K562 (cell line): ENCODE data around the gene FMNL2. TPM values are rescaled to one million over a fixed set of nuclear protein-coding genes. Genes with fewer than 3 reads are reported as not detected.

Source experiments
- ATAC-seq: fragments of 200-7000 bp; cut with Tn5 transposase; 3 replicates; pipeline ENCODE4 v1.9.1; 2020; ENCODE audit warnings: moderate library complexity
- BruUV-seq: library from RNA; stranded (reverse); fragments of 400-500 nt; replicated peaks from 2 replicates; lab custom pipeline; 2021; lab: Mats Ljungman, UMichigan
- CTCF ChIA-PET: fragments of 300-600 bp; formaldehyde crosslinking; extraction: SDS; loops from one replicate; lab custom pipeline; 2021; ENCODE audit warnings: low intra/inter-chr PET ratio; lab: Yijun Ruan, JAX
- POLR2A ChIA-PET: fragments of 300-600, 350-650 bp; sonication (Branson Sonifier 250); formaldehyde crosslinking; extraction: SDS; loops from one replicate; lab custom pipeline; 2021; ENCODE audit warnings: antibody characterized with exemption, inconsistent platforms; lab: Yijun Ruan, JAX
- DNase-seq, 4 experiments: peaks; one replicate each; pipeline versions ENCODE4 v3.0.0 to v3.0.0-alpha.2; 2011 to 2018; ENCODE audit warnings: low spot score in 3 of 4, mixed read lengths in 3 of 4; ENCODE audit errors: extremely low read depth in 1 of 4
- FAIRE-seq: peaks from 2 replicates; lab custom pipeline; 2011; peaks lifted over from hg19 to GRCh38; lab: Jason Lieb, UNC
- H2AFZ ChIP-seq: 2 replicates; pipeline ENCODE4 v1.6.0; 2011; ENCODE audit warnings: low read depth, low read length, control low read depth, inconsistent platforms
- H3K27ac ChIP-seq: fragments of 200-600 bp; 3 replicates; pipeline ENCODE4 v1.8.0; 2011; ENCODE audit warnings: low read depth, mild to moderate bottlenecking, control low read depth, inconsistent platforms, low read length, moderate library complexity, mixed read lengths; ENCODE audit errors: extremely low read depth
- H3K27me3 ChIP-seq, 2 experiments: fragments of 300-600 bp in 1 of 2; 2 replicates in 1 of 2; 3 replicates in 1 of 2; pipeline versions ENCODE4 v1.6.0 to v1.8.0; 2011; ENCODE audit warnings: inconsistent platforms in 2 of 2, low read length in 2 of 2, mild to moderate bottlenecking in 1 of 2, mixed read lengths in 1 of 2, moderate library complexity in 1 of 2; ENCODE audit not compliant: control insufficient read depth in 2 of 2, insufficient read depth in 2 of 2
- H3K36me3 ChIP-seq: fragments of 300-600 bp; 3 replicates; pipeline ENCODE4 v1.8.0; 2011; ENCODE audit warnings: mild to moderate bottlenecking, low read length, inconsistent platforms; ENCODE audit not compliant: control insufficient read depth, insufficient read depth
- H3K4me1 ChIP-seq, 2 experiments: fragments of 200-600 bp in 1 of 2; replicated peaks in 1 of 2; 2 replicates in 1 of 2; 3 replicates in 1 of 2; pipeline versions ENCODE4 v1.5.1 to v1.8.0; 2011; ENCODE audit warnings: inconsistent platforms in 2 of 2, low read length in 2 of 2, mild to moderate bottlenecking in 1 of 2, mixed read lengths in 1 of 2, moderate library complexity in 1 of 2; ENCODE audit not compliant: control insufficient read depth in 2 of 2, insufficient read depth in 2 of 2
- H3K4me2 ChIP-seq: 2 replicates; pipeline ENCODE4 v1.6.1; 2011; ENCODE audit warnings: low read length, control low read depth, inconsistent platforms, mixed read lengths; ENCODE audit not compliant: insufficient read depth
- H3K4me3 ChIP-seq: fragments of 200-600 bp; sonication (generic), shearing (Covaris generic); 2 replicates; pipeline ENCODE4 v1.5.1; 2016; ENCODE audit warnings: control low read depth, inconsistent platforms
- H3K79me2 ChIP-seq: fragments of 200-600 bp; 3 replicates; pipeline ENCODE4 v1.8.0; 2011; ENCODE audit warnings: low read length, inconsistent platforms; ENCODE audit not compliant: control insufficient read depth, insufficient read depth
- H3K9ac ChIP-seq, 2 experiments: 2 replicates each; pipeline versions ENCODE4 v1.6.0 to v1.6.1; 2011; ENCODE audit warnings: low read depth in 2 of 2, low read length in 2 of 2, control low read depth in 1 of 2, inconsistent platforms in 1 of 2, mild to moderate bottlenecking in 1 of 2, mixed read lengths in 1 of 2; ENCODE audit not compliant: insufficient read depth in 1 of 2
- H3K9me1 ChIP-seq: one replicate; pipeline ENCODE4 v1.6.0; 2011; ENCODE audit warnings: inconsistent platforms, mild to moderate bottlenecking, low read length, moderate library complexity; ENCODE audit not compliant: control insufficient read depth, insufficient read depth
- H3K9me3 ChIP-seq: replicated peaks from 2 replicates; pipeline ENCODE4 v1.5.1; 2011; ENCODE audit warnings: low read depth, low read length, inconsistent platforms; ENCODE audit not compliant: control insufficient read depth, insufficient read depth
- H4K20me1 ChIP-seq: replicated peaks from 2 replicates; pipeline ENCODE4 v1.6.1; 2011; ENCODE audit warnings: low read length, inconsistent platforms, mixed read lengths; ENCODE audit not compliant: control insufficient read depth, insufficient read depth
- ARHGAP35 ChIP-seq: fragments of 450-650 bp; IDR thresholded peaks from 2 replicates; pipeline ENCODE4 v1.6.1; 2018; ENCODE audit not compliant: partially characterized antibody
- CCAR2 ChIP-seq: fragments of 200-400 bp; formaldehyde crosslinking; IDR thresholded peaks from 2 replicates; pipeline ENCODE4 v1.6.1; 2017; ENCODE audit warnings: mild to moderate bottlenecking, low read depth, low read length
- CCNT2 ChIP-seq: IDR thresholded peaks from 2 replicates; pipeline ENCODE4 v1.6.1; 2011; ENCODE audit warnings: borderline replicate concordance, low read depth, mild to moderate bottlenecking, moderate library complexity, mixed read lengths, low read length; ENCODE audit not compliant: insufficient read length; ENCODE audit errors: extremely low read depth
- CHD2 ChIP-seq: IDR thresholded peaks from 2 replicates; pipeline ENCODE4 v1.6.1; 2011; ENCODE audit warnings: low read depth, low read length
- E4F1 ChIP-seq: fragments of 250-450 bp; sonication (Bioruptor Pico); IDR thresholded peaks from 2 replicates; pipeline ENCODE4 v1.5.0; 2021; ENCODE audit warnings: mild to moderate bottlenecking, borderline replicate concordance
- ETS2 ChIP-seq: IDR thresholded peaks from 2 replicates; pipeline ENCODE4 v1.6.1; 2016; ENCODE audit warnings: borderline replicate concordance, missing genetic modification characterization, mild to moderate bottlenecking, moderate library complexity, missing compliant biosample characterization; ENCODE audit not compliant: poor library complexity, severe bottlenecking
- GATAD2B ChIP-seq: fragments of 450-650 bp; IDR thresholded peaks from 2 replicates; pipeline ENCODE4 v1.6.1; 2017; ENCODE audit warnings: mild to moderate bottlenecking, borderline replicate concordance
- HIVEP1 ChIP-seq: fragments of 250-450 bp; sonication (Bioruptor Pico); IDR thresholded peaks from 2 replicates; pipeline ENCODE4 v1.4.0; 2020; ENCODE audit warnings: mild to moderate bottlenecking
- LCOR ChIP-seq: sonication (generic); formaldehyde crosslinking; IDR thresholded peaks from 2 replicates; pipeline ENCODE4 v1.8.0; 2022; ENCODE audit warnings: mild to moderate bottlenecking, missing genetic modification reagents
- MCM5 ChIP-seq: fragments of 450-650 bp; IDR thresholded peaks from 2 replicates; pipeline ENCODE4 v1.6.1; 2016; ENCODE audit warnings: low read depth
- MECOM ChIP-seq: fragments of 250-450 bp; sonication (Bioruptor Pico); IDR thresholded peaks from 2 replicates; pipeline ENCODE4 v1.8.0; 2022; ENCODE audit warnings: inconsistent platforms
- NR3C1 ChIP-seq: sonication (generic); formaldehyde crosslinking; IDR thresholded peaks from 2 replicates; pipeline ENCODE4 v1.8.1; 2022; ENCODE audit warnings: missing genetic modification reagents
- PURB ChIP-seq: sonication (generic); formaldehyde crosslinking; IDR thresholded peaks from 2 replicates; pipeline ENCODE4 v1.9.0; 2021; ENCODE audit warnings: low read depth, mild to moderate bottlenecking, missing genetic modification reagents
- RBBP5 ChIP-seq: fragments of 200-600 bp; sonication (generic); IDR thresholded peaks from 2 replicates; pipeline ENCODE4 v1.6.1; 2012; ENCODE audit warnings: borderline replicate concordance, mild to moderate bottlenecking, low read length, control low read depth, inconsistent platforms; ENCODE audit not compliant: insufficient read depth, poor library complexity, severe bottlenecking
- RBM25 ChIP-seq: fragments of 200-400 bp; formaldehyde crosslinking; IDR thresholded peaks from 2 replicates; pipeline ENCODE4 v1.6.1; 2018; ENCODE audit warnings: low read length, low read depth, moderate library complexity; ENCODE audit not compliant: severe bottlenecking
- RFX1 ChIP-seq: fragments of 450-650 bp; IDR thresholded peaks from 2 replicates; pipeline ENCODE4 v1.6.1; 2016; ENCODE audit warnings: mild to moderate bottlenecking, moderate library complexity
- TRIM25 ChIP-seq: fragments of 450-650 bp; IDR thresholded peaks from 2 replicates; pipeline ENCODE4 v1.7.0; 2016; ENCODE audit warnings: borderline replicate concordance
- ZNF589 ChIP-seq: fragments of 200-800 bp; sonication (Bioruptor generic); IDR thresholded peaks from 2 replicates; pipeline ENCODE4 v1.6.1; 2016; ENCODE audit warnings: low read depth, missing genetic modification characterization, missing compliant biosample characterization
- ZNF780A ChIP-seq: fragments of 250-450 bp; sonication (Bioruptor Pico); IDR thresholded peaks from 2 replicates; pipeline ENCODE4 v1.5.0; 2021; ENCODE audit warnings: mild to moderate bottlenecking
- WGBS: fragments of 100-300 bp; shearing (Covaris generic); methylation state at CpG from one replicate; pipeline ENCODE4 v1.1.6; 2016; ENCODE audit warnings: low coverage, mixed read lengths; ENCODE audit not compliant: insufficient coverage; ENCODE audit errors: missing lambda C conversion rate; 5-methylcytosine and 5-hydroxymethylcytosine counted together
- in situ Hi-C: fragments of 300-500 bp; cut with MboI; formaldehyde crosslinking; loops from 4 replicates; pipeline ENCODE4 v1.15.0; 2018; ENCODE audit warnings: inconsistent platforms, mixed read lengths
- intact Hi-C: fragments of 100-400 bp; cut with micrococcal nuclease; formaldehyde crosslinking; loops from 2 replicates; pipeline ENCODE4 v1.14.2; 2022
- polyA plus RNA-seq, 8 experiments: library from polyadenylated mRNA; depleted of rRNA in 4 of 8; stranded (reverse) in 5 of 8; unstranded in 3 of 8; fragments of >200 nt; fragmentation: Nextera tagmentation in 2 of 8; fragmentation: Illumina TruSeq in 1 of 8; extraction: Ambion mirVana in 2 of 8; extraction: Trizol in 1 of 8; gene quantifications; 2 replicates each; pipeline versions ENCODE4 v1.2.1 to v1.2.3, GENCODE V29; 2011 to 2014; ENCODE audit warnings: inconsistent platforms in 1 of 8, missing spikeins in 1 of 8
- total RNA-seq, 7 experiments: library from RNA; depleted of rRNA in 6 of 7; stranded (reverse); fragments of >200 nt in 6 of 7; fragmentation: Illumina TruSeq in 2 of 7; extraction: Trizol in 2 of 7; gene quantifications; 2 replicates each; pipeline versions ENCODE4 v1.2.1 to v1.2.3, GENCODE V29; 2011 to 2021; ENCODE audit warnings: low replicate concordance in 1 of 7

FMNL2 gene
- total and polyA plus RNA-seq, 9 of the 15 experiments (the other 6 are each of a cell fraction or from before 2014, with no cell fraction given): 0.15 to 0.49 (median 0.24) TPM; not detected in 1

GRCh38 chr2:152513681-152514080 lies 178.7 kb downstream of the FMNL2 start:
- Histone ChIP-seq H3K27ac (no peak overlapping the region), H3K9me1 (no peaks in the 10 kb centered on the region), H3K4me1 (no peaks in the 10 kb centered on the region), H3K4me2 (no peak overlapping the region), H3K36me3 (no peaks in the 10 kb centered on the region), H4K20me1 (no peaks in the 10 kb centered on the region), H3K27me3 (peaks cover 0 to 2% of the 10 kb centered on the region in 2 experiments; a peak in 3 of 5 replicates), H2AFZ (no peak overlapping the region), H3K79me2 (no peaks in the 10 kb centered on the region), H3K9ac (no peak overlapping the region), H3K4me3 (no peak overlapping the region), H3K9me3 (no peaks in the 10 kb centered on the region)
- TF ChIP-seq LCOR (CRISPR knock-in tag) (no peak), ETS2 (no peak), ARHGAP35 (no peak), ZNF589 (CRISPR knock-in tag) (no peak), E4F1 (CRISPR knock-in tag) (no peak), MECOM (CRISPR knock-in tag) (no peak), CCNT2 (no peak), ZNF780A (CRISPR knock-in tag) (no peak), GATAD2B (no peak), MCM5 (no peak), NR3C1 (CRISPR knock-in tag) (no peak), HIVEP1 (CRISPR knock-in tag) (no peak), RBM25 (no peak), CCAR2 (no peak), TRIM25 (no peak), PURB (CRISPR knock-in tag) (no peak), RBBP5 (no peak), RFX1 (no peak), CHD2 (no peak)
- 0% methylated on average over 2 of the region's 2 CpGs for WGBS
- in situ Hi-C loops (no loop called here), intact Hi-C loops (no loop called here)
- POLR2A ChIA-PET: interaction anchor here (0.9 kb wide), 1 partner anchor 56 kb away, joined by 3 read pairs; no protein-coding TSS in a partner anchor
- no peak for DNase-seq
- BruUV-seq: no TSS peak
- CTCF ChIA-PET: no interaction called here
- no peak for FAIRE-seq
- ATAC-seq: no peak
